Neuron (in vitro differentiated cells): ENCODE data around the gene PARN.

ENCODE experiments used
- H2AFZ ChIP-seq: one replicate; pipeline ENCODE4 v1.6.1; 2013; ENCODE audit warnings: low read depth, mild to moderate bottlenecking, inconsistent platforms, low read length, moderate library complexity
- H3K27me3 ChIP-seq: one replicate; pipeline ENCODE4 v1.6.1; 2013; ENCODE audit warnings: low read length; ENCODE audit not compliant: insufficient read depth
- H3K36me3 ChIP-seq: one replicate; pipeline ENCODE4 v1.6.1; 2013; ENCODE audit warnings: low read length; ENCODE audit not compliant: insufficient read depth
- H3K4me1 ChIP-seq: one replicate; pipeline ENCODE4 v1.6.1; 2013; ENCODE audit warnings: low read length; ENCODE audit not compliant: insufficient read depth
- H3K4me3 ChIP-seq: 2 replicates; pipeline ENCODE4 v1.5.1; 2013; ENCODE audit warnings: mild to moderate bottlenecking, low read length, moderate library complexity
- H3K9me3 ChIP-seq: one replicate; pipeline ENCODE4 v1.6.1; 2013; ENCODE audit warnings: low read length

PARN gene

GRCh38 chr16:14492614-14493013, 137.4 kb downstream of the PARN start:
- no peak overlapping the region for H3K4me3 ChIP-seq
- H3K27me3 ChIP-seq, result no peaks in the 10 kb centered on the region
- H2AFZ ChIP-seq, result no peak overlapping the region
- H3K4me1 ChIP-seq, result peaks cover 23% of the 10 kb centered on the region
- H3K9me3 ChIP-seq, result no peaks in the 10 kb centered on the region
- H3K36me3 ChIP-seq, result no peaks in the 10 kb centered on the region

- no peaks in the 10 kb centered on the region for H3K27me3 ChIP-seq
- no peak overlapping the region for H3K4me3 ChIP-seq
- no peak overlapping the region for H2AFZ ChIP-seq
- H3K36me3 ChIP-seq, result no peaks in the 10 kb centered on the region
- H3K9me3 ChIP-seq, result no peaks in the 10 kb centered on the region
- H3K4me1 ChIP-seq, result peaks cover 23% of the 10 kb centered on the region
These were observed 138.1 kb downstream of the PARN start for GRCh38 chr16:14491861-14492529.

GRCh38 chr16:14490235-14490634, 139.8 kb downstream of the PARN start:
- H3K4me3 ChIP-seq, result no peak overlapping the region
- no peaks in the 10 kb centered on the region for H3K27me3 ChIP-seq
- H3K4me1 ChIP-seq, result peaks cover 11% of the 10 kb centered on the region
- H2AFZ ChIP-seq, result no peak overlapping the region
- H3K9me3 ChIP-seq, result no peaks in the 10 kb centered on the region
- H3K36me3 ChIP-seq, result no peaks in the 10 kb centered on the region

- peaks cover 11% of the 10 kb centered on the region for H3K4me1 ChIP-seq
- no peak overlapping the region for H3K4me3 ChIP-seq
- no peaks in the 10 kb centered on the region for H3K27me3 ChIP-seq
- no peaks in the 10 kb centered on the region for H3K9me3 ChIP-seq
- H3K36me3 ChIP-seq, result no peaks in the 10 kb centered on the region
- H2AFZ ChIP-seq, result no peak overlapping the region
These were observed 140.6 kb downstream of the PARN start for GRCh38 chr16:14489460-14489859.

- Histone ChIP-seq H3K4me3 (no peak overlapping the region), H3K4me1 (peaks cover 11% of the 10 kb centered on the region), H3K36me3 (no peaks in the 10 kb centered on the region), H2AFZ (no peak overlapping the region), H3K9me3 (no peaks in the 10 kb centered on the region), H3K27me3 (no peaks in the 10 kb centered on the region)
These were observed 142.5 kb downstream of the PARN start for GRCh38 chr16:14487579-14487978.

GRCh38 chr16:14486520-14487303, 143.3 kb downstream of the PARN start:
- H3K27me3 ChIP-seq, result no peaks in the 10 kb centered on the region
- peaks cover 3% of the 10 kb centered on the region for H3K9me3 ChIP-seq
- H2AFZ ChIP-seq, result no peak overlapping the region
- no peak overlapping the region for H3K4me3 ChIP-seq
- H3K36me3 ChIP-seq, result peaks cover 5% of the 10 kb centered on the region
- peaks cover 11% of the 10 kb centered on the region for H3K4me1 ChIP-seq

GRCh38 chr16:14485811-14486519, 144.1 kb downstream of the PARN start:
- H3K36me3 ChIP-seq, result peaks cover 7% of the 10 kb centered on the region
- no peak overlapping the region for H3K4me3 ChIP-seq
- H3K27me3 ChIP-seq, result no peaks in the 10 kb centered on the region
- H2AFZ ChIP-seq, result no peak overlapping the region
- H3K4me1 ChIP-seq, result peaks cover 11% of the 10 kb centered on the region
- peaks cover 3% of the 10 kb centered on the region for H3K9me3 ChIP-seq

- H3K36me3 ChIP-seq, result peaks cover 9% of the 10 kb centered on the region
These were observed 144.9 kb downstream of the PARN start for GRCh38 chr16:14485121-14485551.

GRCh38 chr16:14483819-14484385, 146.2 kb downstream of the PARN start:
- Histone ChIP-seq H3K27me3 (no peaks in the 10 kb centered on the region), H3K9me3 (peaks cover 7% of the 10 kb centered on the region)

More at GRCh38 chr16:14485121-14485551, 144.9 kb downstream of the PARN start:
- Histone ChIP-seq H3K4me1 (peaks cover 11% of the 10 kb centered on the region), H3K4me3 (no peak overlapping the region), H2AFZ (no peak overlapping the region), H3K9me3 (peaks cover 5% of the 10 kb centered on the region), H3K27me3 (no peaks in the 10 kb centered on the region)

GRCh38 chr16:14476183-14476582, 153.9 kb downstream of the PARN start:
- no peak overlapping the region for H2AFZ ChIP-seq
- H3K27me3 ChIP-seq, result no peaks in the 10 kb centered on the region
- H3K36me3 ChIP-seq, result peaks cover 4% of the 10 kb centered on the region
- H3K4me3 ChIP-seq, result no peak overlapping the region
- H3K9me3 ChIP-seq, result peaks cover 4% of the 10 kb centered on the region
- no peaks in the 10 kb centered on the region for H3K4me1 ChIP-seq

More at GRCh38 chr16:14483819-14484385, 146.2 kb downstream of the PARN start:
- Histone ChIP-seq H2AFZ (no peak overlapping the region), H3K4me3 (no peak overlapping the region), H3K4me1 (peaks cover 11% of the 10 kb centered on the region), H3K36me3 (peaks cover 12% of the 10 kb centered on the region)

- Histone ChIP-seq H2AFZ (no peak overlapping the region), H3K36me3 (peaks cover 4% of the 10 kb centered on the region), H3K27me3 (no peaks in the 10 kb centered on the region), H3K9me3 (peaks cover 4% of the 10 kb centered on the region), H3K4me3 (no peak overlapping the region), H3K4me1 (no peaks in the 10 kb centered on the region)
These were observed 154.5 kb downstream of the PARN start for GRCh38 chr16:14475370-14476139.

- H3K36me3 ChIP-seq, result no peaks in the 10 kb centered on the region
- no peaks in the 10 kb centered on the region for H3K9me3 ChIP-seq
- no peak overlapping the region for H2AFZ ChIP-seq
- H3K27me3 ChIP-seq, result no peaks in the 10 kb centered on the region
- no peaks in the 10 kb centered on the region for H3K4me1 ChIP-seq
- no peak overlapping the region for H3K4me3 ChIP-seq
These were observed 156.6 kb downstream of the PARN start for GRCh38 chr16:14473488-14473887.
